ENCODE measurements around the gene PET100.

GRCh38 chr19:7641290-7642276 lies 12.0 kb downstream of the PET100 start:
- TF ChIP-seq, protein P1, sequence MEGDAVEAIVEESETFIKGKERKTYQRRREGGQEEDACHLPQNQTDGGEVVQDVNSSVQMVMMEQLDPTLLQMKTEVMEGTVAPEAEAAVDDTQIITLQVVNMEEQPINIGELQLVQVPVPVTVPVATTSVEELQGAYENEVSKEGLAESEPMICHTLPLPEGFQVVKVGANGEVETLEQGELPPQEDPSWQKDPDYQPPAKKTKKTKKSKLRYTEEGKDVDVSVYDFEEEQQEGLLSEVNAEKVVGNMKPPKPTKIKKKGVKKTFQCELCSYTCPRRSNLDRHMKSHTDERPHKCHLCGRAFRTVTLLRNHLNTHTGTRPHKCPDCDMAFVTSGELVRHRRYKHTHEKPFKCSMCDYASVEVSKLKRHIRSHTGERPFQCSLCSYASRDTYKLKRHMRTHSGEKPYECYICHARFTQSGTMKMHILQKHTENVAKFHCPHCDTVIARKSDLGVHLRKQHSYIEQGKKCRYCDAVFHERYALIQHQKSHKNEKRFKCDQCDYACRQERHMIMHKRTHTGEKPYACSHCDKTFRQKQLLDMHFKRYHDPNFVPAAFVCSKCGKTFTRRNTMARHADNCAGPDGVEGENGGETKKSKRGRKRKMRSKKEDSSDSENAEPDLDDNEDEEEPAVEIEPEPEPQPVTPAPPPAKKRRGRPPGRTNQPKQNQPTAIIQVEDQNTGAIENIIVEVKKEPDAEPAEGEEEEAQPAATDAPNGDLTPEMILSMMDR (IDR thresholded peaks at IDR 0.05 in 4 of 5, conservative IDR thresholded peaks at IDR 0.05 in 1 of 5): no peak
- no peak for TF ChIP-seq POLR2A (IDR thresholded peaks at IDR 0.05)

Data from gastrocnemius medialis (tissue), 4 donors.